ENCODE results near the gene RFX6. TPM values are rescaled to one million over a fixed set of nuclear protein-coding genes. Genes with fewer than 3 reads are reported as not detected.

RFX6 gene
- total RNA-seq, 2 donors from 2014 or later = 0.59 to 1.6 TPM

DNA sequence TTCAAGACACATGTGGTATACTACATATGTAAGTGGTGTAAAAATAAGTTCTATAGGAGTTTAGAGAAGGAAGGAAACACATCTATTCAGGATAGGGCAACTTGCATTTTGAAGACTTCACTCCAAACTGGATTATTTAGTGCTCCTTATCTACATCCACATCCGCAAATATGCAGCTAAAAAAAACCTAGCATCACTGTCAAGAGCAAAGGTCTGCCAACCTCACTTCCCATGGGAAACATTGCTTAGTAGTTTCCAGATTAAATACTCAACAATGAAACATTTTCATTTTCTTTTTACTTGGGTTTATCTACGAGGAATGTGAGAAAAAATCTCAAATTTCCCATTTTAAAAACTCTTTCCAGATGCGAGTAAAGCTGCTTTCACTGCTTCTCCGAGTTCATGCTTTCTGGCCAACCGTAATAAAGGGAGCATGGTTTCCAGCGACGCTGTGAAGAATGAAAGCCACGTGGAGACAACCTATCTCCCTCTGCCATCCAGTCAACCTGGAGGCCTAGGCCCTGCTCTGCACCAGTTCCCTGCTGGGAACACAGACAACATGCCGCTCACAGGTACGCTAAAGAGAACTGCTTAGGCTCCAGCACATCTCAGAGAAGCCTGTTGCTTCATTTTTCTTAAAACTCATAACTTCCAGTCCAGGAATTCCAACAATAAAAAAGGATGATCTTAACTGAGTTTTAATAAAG, 48.2 kb downstream of the RFX6 start:
- Histone ChIP-seq H3K27ac (no peak overlapping the region), H3K9ac (ENCODE audit: low read depth in 2 of 2, low read length in 2 of 2) (no peak overlapping the region), H3K4me1 (no peaks in the 10 kb centered on the region), H3K36me3 (no peaks in the 10 kb centered on the region), H3K9me3 (no peaks in the 10 kb centered on the region), H3K27me3 (no peaks in the 10 kb centered on the region), H3K4me3 (no peak overlapping the region)
- no peak for DNase-seq
- intact Hi-C loops (cut with DNase I) = no loop called here
- TF ChIP-seq, protein P1, sequence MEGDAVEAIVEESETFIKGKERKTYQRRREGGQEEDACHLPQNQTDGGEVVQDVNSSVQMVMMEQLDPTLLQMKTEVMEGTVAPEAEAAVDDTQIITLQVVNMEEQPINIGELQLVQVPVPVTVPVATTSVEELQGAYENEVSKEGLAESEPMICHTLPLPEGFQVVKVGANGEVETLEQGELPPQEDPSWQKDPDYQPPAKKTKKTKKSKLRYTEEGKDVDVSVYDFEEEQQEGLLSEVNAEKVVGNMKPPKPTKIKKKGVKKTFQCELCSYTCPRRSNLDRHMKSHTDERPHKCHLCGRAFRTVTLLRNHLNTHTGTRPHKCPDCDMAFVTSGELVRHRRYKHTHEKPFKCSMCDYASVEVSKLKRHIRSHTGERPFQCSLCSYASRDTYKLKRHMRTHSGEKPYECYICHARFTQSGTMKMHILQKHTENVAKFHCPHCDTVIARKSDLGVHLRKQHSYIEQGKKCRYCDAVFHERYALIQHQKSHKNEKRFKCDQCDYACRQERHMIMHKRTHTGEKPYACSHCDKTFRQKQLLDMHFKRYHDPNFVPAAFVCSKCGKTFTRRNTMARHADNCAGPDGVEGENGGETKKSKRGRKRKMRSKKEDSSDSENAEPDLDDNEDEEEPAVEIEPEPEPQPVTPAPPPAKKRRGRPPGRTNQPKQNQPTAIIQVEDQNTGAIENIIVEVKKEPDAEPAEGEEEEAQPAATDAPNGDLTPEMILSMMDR (IDR thresholded peaks at IDR 0.05) = no peak

DNA sequence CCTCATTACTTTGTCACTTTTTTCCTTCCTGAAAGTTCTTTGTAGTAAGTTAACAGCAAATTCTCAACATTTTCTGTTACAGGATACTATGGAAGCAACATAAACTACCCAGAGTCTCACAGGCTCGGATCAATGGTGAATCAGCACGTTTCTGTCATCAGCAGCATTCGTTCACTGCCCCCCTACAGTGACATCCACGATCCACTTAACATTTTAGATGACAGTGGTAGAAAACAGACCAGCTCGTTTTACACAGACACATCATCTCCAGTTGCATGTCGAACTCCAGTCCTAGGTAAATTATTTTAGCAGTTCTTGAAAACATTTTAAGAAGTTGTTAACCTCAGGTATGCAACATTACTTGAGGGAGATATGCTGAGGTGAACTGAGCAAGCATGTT, 51.6 kb downstream of the RFX6 start:
- Histone ChIP-seq H3K36me3 (no peaks in the 10 kb centered on the region), H3K9ac (ENCODE audit: low read depth in 2 of 2, low read length in 2 of 2) (no peak overlapping the region), H3K4me3 (no peak overlapping the region), H3K4me1 (no peaks in the 10 kb centered on the region), H3K27ac (no peak overlapping the region), H3K9me3 (no peaks in the 10 kb centered on the region), H3K27me3 (no peaks in the 10 kb centered on the region)
- no peak for DNase-seq
- intact Hi-C loops (cut with DNase I) = no loop called here
- TF ChIP-seq, protein P1 (IDR thresholded peaks at IDR 0.05) = no peak

DNA sequence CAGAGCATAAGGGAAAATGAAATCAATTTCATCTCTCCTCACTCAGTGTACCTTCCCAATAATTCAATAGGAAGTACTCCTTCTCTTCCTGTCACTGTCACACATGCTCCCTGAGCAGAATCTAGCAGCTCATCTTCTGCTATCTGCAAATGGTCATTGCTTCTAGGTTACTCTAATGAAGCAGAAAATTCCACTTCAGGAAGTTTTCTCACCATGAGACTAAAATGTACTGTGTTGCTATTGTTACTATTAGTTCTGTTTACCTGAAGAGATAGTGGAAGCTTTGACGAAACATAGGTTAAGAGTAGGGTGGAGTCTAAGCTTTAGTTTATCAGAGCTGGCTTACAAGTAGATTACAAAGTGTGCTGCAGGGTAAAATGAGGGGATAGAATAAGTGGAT, 52.8 kb downstream of the RFX6 start:
- H3K27ac ChIP-seq = no peak overlapping the region
- no peak for DNase-seq
- H3K9ac ChIP-seq (ENCODE audit: low read depth in 2 of 2, low read length in 2 of 2) = no peak overlapping the region
- no peak overlapping the region for H3K4me3 ChIP-seq
- no peaks in the 10 kb centered on the region for H3K36me3 ChIP-seq
- H3K27me3 ChIP-seq = no peaks in the 10 kb centered on the region
- TF ChIP-seq, protein P1 (IDR thresholded peaks at IDR 0.05) = no peak
- no peaks in the 10 kb centered on the region for H3K4me1 ChIP-seq
- H3K9me3 ChIP-seq = no peaks in the 10 kb centered on the region
- intact Hi-C loops (cut with DNase I) = no loop called here

DNA sequence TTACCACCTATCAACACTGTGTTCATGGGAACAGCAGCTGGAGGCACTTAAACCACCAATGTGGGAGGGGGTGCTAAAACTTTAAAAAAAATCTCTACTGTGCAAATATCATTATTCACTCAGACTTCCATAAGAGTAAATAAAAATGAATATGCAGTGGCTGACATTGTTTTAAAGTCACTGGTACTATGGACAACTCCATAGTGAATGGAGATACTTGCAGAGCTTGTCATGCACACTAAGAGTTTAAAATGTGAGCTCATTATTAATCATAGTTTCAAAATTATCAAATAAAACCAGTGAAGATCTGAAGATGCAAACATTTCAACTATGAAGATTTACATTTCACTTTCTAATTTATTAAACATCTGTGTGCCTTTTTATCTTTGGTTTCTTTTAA, 54.4 kb downstream of the RFX6 start:
- Histone ChIP-seq H3K4me1 (no peaks in the 10 kb centered on the region), H3K9ac (ENCODE audit: low read depth in 2 of 2, low read length in 2 of 2) (no peak overlapping the region), H3K27me3 (no peaks in the 10 kb centered on the region), H3K36me3 (no peaks in the 10 kb centered on the region), H3K27ac (no peak overlapping the region), H3K9me3 (no peaks in the 10 kb centered on the region), H3K4me3 (no peak overlapping the region)
- DNase-seq = no peak
- TF ChIP-seq, protein P1 (IDR thresholded peaks at IDR 0.05) = no peak
- intact Hi-C loops (cut with DNase I) = no loop called here

DNA sequence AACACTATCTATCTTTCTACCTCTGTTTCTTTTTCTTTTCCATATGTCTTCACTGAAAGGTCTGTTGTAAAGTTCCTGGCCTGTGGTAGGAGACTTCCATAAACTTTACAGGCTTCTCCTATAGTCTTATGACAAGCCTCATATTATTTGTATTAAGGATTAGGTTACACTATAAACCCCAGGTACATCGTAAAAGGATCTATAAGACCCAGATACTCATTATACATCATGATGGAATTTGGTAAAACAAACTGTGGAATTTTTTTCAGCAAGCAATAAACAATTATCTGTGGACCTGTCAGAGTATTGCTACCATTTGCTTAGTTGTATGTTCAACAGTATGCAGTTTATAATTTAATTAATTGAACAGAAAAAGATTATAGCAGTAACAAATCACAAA, 55.5 kb downstream of the RFX6 start:
- no peak for DNase-seq
- Histone ChIP-seq H3K36me3 (no peaks in the 10 kb centered on the region), H3K9ac (ENCODE audit: low read depth in 2 of 2, low read length in 2 of 2) (no peak overlapping the region), H3K27me3 (no peaks in the 10 kb centered on the region), H3K4me1 (no peaks in the 10 kb centered on the region), H3K4me3 (no peak overlapping the region), H3K9me3 (no peaks in the 10 kb centered on the region), H3K27ac (no peak overlapping the region)
- TF ChIP-seq, protein P1 (IDR thresholded peaks at IDR 0.05) = no peak
- intact Hi-C loops (cut with DNase I) = no loop called here

Measured in colonic mucosa (tissue), 4 donors.